GM12865 (cell line): ENCODE data around the gene RABAC1.

ENCODE experiments used
- DNase-seq: peaks from one replicate; pipeline ENCODE4 v3.0.0; 2010; ENCODE audit warnings: low read depth
- H3K4me3 ChIP-seq: 2 replicates; pipeline ENCODE4 v1.5.1; 2011; ENCODE audit warnings: mild to moderate bottlenecking, low read depth, low read length, control low read depth
- TF ChIP-seq, protein P1 (sequence below): IDR thresholded peaks from 2 replicates; pipeline ENCODE4 v1.5.1; 2011; ENCODE audit warnings: low read length, control low read depth, low read depth, inconsistent platforms; ENCODE audit not compliant: insufficient read depth; ENCODE audit errors: missing control alignments

The RABAC1 gene, protein sequence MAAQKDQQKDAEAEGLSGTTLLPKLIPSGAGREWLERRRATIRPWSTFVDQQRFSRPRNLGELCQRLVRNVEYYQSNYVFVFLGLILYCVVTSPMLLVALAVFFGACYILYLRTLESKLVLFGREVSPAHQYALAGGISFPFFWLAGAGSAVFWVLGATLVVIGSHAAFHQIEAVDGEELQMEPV

DNA sequence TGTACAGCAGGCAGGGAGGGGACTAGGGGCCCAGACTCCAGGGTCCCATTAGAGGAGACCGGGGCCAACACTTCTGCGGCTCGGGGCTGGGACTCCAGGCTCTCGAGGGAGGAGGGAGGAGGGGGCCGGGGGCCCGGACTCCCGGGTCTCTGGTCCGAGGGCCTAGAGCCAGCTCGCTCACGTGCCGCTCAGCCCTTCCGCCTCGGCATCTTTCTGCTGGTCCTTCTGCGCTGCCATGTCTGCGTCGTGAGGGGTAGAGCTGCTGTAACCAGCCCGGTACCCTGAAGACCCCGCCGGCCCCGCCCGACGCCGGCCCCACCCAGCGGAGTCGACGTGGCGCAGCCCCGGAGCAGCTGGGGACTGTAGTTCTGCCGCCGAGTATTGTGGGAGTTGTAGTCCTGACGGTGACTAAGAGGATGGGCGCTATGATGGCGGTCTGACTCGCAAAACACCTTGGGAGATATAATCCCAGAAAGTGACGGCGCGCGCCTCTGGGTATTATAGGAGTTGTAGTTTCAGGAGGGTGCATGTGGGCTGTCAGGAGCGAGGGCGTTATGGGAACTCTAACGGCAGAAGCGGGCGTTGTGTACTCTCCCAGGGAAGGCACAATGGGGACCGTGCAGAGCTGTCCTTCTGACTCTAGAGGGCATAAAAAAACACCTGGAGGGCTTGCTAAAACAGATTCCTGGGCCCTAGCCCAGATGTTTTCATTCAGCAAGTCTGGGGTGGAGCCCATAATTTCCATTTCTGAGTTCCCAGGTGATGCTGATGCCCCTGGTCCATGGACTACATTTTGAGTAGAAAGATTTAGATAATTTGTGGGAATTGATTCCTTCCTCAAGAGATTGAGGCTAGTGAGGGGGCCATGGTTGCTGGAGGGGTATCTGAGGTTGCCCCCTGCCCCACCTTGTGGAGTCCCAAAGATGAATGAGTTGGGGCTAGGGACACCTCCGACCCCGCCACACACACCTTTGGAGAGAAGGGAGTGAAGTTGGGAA lies at the start of gene RABAC1:
RABAC1 (minus strand) TSS at position 266 of the 998 bp plus-strand sequence; CDS start at position 237, 29 bp downstream.
- TF ChIP-seq, protein P1, sequence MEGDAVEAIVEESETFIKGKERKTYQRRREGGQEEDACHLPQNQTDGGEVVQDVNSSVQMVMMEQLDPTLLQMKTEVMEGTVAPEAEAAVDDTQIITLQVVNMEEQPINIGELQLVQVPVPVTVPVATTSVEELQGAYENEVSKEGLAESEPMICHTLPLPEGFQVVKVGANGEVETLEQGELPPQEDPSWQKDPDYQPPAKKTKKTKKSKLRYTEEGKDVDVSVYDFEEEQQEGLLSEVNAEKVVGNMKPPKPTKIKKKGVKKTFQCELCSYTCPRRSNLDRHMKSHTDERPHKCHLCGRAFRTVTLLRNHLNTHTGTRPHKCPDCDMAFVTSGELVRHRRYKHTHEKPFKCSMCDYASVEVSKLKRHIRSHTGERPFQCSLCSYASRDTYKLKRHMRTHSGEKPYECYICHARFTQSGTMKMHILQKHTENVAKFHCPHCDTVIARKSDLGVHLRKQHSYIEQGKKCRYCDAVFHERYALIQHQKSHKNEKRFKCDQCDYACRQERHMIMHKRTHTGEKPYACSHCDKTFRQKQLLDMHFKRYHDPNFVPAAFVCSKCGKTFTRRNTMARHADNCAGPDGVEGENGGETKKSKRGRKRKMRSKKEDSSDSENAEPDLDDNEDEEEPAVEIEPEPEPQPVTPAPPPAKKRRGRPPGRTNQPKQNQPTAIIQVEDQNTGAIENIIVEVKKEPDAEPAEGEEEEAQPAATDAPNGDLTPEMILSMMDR: peak; percentile 41
- peak; percentile 93 for DNase-seq
- peak within 1 kb of the TSS; percentile 85 for H3K4me3 ChIP-seq

DNA sequence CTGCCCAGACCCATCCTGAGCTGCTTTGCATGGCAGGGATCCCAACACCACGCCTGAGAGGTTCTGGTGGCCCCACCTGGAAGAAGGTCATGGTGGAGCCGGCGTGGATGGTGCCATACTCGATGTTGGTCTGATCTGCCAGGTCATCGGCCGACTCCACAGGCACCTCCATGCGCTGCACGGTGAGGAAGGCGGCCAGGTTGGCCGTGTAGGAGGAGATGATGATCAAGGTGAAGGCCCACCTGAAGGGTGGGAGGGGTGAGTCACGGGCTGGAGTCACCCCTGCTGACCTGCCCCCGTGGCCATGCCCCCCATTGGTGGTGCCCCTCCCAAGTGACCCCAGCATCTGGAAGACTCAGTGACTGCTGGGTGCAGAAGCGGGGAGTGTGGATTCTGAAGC lies 47.4 kb upstream of the RABAC1 start:
- DNase-seq: no peak
- TF ChIP-seq, protein P1: no peak
- H3K4me3 ChIP-seq: no peak overlapping the region

DNA sequence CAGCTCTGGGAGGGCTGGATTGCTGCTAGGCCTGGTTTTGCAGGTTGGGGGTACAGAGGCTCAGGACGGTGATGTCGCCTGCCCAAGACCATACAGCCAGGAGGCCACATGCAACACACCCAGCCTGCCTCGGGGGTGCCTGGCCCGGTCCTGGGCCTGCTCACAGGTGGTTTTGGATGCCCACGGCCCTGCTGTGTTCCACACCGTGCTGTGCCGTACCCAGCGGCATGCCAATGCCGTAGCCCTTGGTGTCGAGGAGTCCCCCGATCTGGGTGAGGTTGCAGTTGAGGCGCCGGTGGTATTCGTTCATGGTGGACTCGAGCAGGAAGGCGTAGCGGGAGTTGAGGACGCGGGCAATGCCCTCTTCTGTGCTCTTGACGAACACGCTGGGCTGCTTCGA lies 46.4 kb upstream of the RABAC1 start:
- H3K4me3 ChIP-seq: no peak overlapping the region
- TF ChIP-seq, protein P1: no peak
- no peak for DNase-seq

DNA sequence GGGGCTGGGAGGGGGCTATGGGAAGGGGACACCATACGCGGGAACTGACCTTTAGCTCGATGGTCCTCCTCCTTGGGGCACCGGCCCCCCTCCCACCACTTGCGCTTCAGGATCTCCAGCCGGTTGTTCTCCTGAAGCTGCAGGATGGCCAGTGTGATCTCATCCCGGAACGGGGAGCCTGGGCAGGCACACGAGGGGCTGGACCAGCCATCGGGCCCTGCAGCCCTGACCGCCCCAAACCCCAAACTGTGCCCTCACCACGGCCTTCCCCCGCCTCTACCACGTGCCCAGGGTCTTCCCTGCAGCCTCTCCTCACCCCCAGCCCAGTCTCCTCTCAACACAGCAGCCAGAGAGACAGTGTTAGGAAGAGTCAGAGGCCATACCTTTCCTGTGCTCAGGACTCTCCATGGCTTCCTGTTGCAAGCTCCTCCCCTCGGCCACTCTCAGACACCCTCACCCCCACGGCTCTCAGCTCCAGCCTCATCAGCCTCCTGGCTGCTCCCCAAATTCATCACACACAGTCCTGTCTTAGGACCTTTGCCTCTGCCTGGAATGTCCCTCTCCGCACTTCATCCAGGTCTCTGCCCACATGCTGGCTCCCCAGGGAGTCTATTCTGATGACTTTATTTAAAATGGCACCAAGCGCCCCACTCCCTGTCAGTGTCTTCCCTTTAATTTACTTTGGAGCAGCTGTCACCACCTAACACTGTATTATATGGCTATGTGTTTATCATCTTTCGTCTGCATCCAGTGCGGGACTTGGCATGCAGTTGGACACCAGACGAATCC lies 44.6 kb upstream of the RABAC1 start:
- no peak for DNase-seq
- no peak overlapping the region for H3K4me3 ChIP-seq
- TF ChIP-seq, protein P1: no peak

DNA sequence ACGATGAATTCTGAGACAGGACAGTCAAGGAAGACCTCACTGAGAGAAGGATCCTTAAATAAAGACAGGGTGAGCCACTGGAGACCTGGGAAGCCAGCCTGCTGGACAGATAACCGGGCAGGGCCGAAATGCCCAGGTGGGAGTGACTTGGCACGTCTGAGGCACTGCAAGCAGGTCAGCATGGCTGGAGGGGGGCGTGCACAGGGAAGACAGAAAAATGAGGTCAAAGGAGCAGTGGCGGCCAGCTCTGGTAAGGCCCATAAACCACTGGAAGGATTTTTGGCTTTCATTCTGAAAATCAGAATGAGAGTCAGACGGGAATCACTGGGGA lies 40.7 kb upstream of the RABAC1 start:
- no peak for DNase-seq
- H3K4me3 ChIP-seq: no peak overlapping the region

More for the DNA sequence above, 40.7 kb upstream of the RABAC1 start:
- TF ChIP-seq, protein P1: no peak
